Activated CD4-positive, alpha-beta T cell treated with anti-CD3 and anti-CD28 coated beads, Interleukin-2, amount 10 ng/mL, durations not matched to agents 7 days and 5 days (primary cell): ENCODE results near the gene METTL13. TPM values are rescaled to one million over a fixed set of nuclear protein-coding genes. Genes with fewer than 3 reads are reported as not detected.

Experiments used
- CTCF ChIA-PET: fragments of 350-600 bp; sonication (Branson Sonifier 250); formaldehyde crosslinking; loops from one replicate; lab custom pipeline; 2021; ENCODE audit warnings: antibody characterized with exemption; lab: Charles Lee
- POLR2A ChIA-PET: fragments of 350-600 bp; sonication (Branson Sonifier 250); formaldehyde crosslinking; loops from one replicate; lab custom pipeline; 2021; ENCODE audit warnings: antibody characterized with exemption; lab: Charles Lee
- DNase-seq: peaks from one replicate; pipeline ENCODE4 v3.0.0-alpha.2; 2020
- H3K27ac Mint-ChIP-seq: one replicate; pipeline ENCODE4 v1.8.0; 2021; ENCODE audit warnings: mild to moderate bottlenecking, moderate library complexity, mixed read lengths
- H3K27me3 Mint-ChIP-seq: one replicate; pipeline ENCODE4 v1.8.0; 2021; ENCODE audit warnings: mixed read lengths
- H3K36me3 Mint-ChIP-seq: one replicate; pipeline ENCODE4 v1.8.0; 2021; ENCODE audit warnings: low read depth, mixed read lengths
- H3K4me1 Mint-ChIP-seq: one replicate; pipeline ENCODE4 v1.8.0; 2021; ENCODE audit warnings: mixed read lengths
- H3K4me3 Mint-ChIP-seq: one replicate; pipeline ENCODE4 v1.8.0; 2021; ENCODE audit warnings: mild to moderate bottlenecking, moderate library complexity, mixed read lengths
- H3K9me3 Mint-ChIP-seq: one replicate; pipeline ENCODE4 v1.8.0; 2021; ENCODE audit warnings: mixed read lengths
- total RNA-seq, 2 experiments: library from RNA; stranded (reverse); gene quantifications; one replicate each; pipeline ENCODE4 v1.2.3, GENCODE V29; 2021

The METTL13 gene
- total RNA-seq, 2 experiments from 2014 or later: 40.0 to 40.5 TPM

DNA sequence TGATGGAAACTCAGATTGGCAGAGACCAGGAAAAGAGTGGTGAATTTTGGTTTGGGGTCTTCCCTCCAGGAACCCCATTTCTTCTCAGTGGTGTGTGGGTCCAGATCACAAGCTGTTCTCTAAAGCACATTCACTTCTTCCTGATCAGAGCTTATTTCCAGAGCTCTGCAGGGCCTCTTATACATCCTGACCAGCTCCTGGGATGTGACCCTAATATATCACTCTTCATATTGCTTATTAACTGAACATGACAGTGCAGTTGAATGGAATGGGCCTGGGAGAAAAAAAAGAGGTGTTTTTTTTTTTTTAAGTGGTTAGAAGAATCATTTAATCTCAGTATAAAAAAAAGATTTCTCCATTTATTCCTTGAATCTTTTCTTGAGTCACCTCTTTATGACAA lies 30.2 kb downstream of the METTL13 start:
- DNase-seq: no peak
- Mint-ChIP-seq H3K4me1 (peaks cover 6% of the 10 kb centered on the region), H3K9me3 (no peaks in the 10 kb centered on the region), H3K27me3 (no peaks in the 10 kb centered on the region), H3K36me3 (no peaks in the 10 kb centered on the region), H3K27ac (no peak overlapping the region), H3K4me3 (no peak overlapping the region)
- ChIA-PET CTCF (interaction anchor here (4.1 kb wide), 1 partner anchor 11 kb away, joined by 15 read pairs; no protein-coding TSS in a partner anchor), POLR2A (no interaction called here)

DNA sequence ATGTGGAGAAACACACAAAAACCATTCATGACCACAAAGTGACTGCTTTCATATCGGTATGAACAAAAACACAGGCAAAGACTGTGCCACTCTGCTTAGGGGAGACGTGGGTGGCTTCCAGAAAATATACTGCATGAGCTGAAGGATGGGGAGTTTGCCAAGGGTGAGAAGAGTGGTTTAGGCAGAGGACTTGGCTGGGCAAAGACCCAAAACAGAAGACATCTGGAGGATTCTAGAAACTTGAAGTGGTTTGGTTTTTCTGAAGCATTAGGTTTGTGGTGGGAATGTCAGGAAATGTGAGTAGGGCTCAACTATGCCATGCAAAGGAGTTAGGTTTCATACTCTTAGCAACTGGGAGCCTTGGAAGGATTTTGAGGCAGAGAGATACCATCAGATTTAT lies 33.2 kb downstream of the METTL13 start:
- CTCF ChIA-PET: interaction anchor here (1.8 to 1.9 kb wide), 2 partner anchors 12 to 14 kb away, joined by 4 to 7 read pairs; no protein-coding TSS in a partner anchor
- Mint-ChIP-seq H3K27ac (no peak overlapping the region), H3K4me3 (no peak overlapping the region), H3K36me3 (no peaks in the 10 kb centered on the region), H3K4me1 (peaks cover 24% of the 10 kb centered on the region), H3K27me3 (no peaks in the 10 kb centered on the region), H3K9me3 (no peaks in the 10 kb centered on the region)
- DNase-seq: no peak
- POLR2A ChIA-PET: no interaction called here

DNA sequence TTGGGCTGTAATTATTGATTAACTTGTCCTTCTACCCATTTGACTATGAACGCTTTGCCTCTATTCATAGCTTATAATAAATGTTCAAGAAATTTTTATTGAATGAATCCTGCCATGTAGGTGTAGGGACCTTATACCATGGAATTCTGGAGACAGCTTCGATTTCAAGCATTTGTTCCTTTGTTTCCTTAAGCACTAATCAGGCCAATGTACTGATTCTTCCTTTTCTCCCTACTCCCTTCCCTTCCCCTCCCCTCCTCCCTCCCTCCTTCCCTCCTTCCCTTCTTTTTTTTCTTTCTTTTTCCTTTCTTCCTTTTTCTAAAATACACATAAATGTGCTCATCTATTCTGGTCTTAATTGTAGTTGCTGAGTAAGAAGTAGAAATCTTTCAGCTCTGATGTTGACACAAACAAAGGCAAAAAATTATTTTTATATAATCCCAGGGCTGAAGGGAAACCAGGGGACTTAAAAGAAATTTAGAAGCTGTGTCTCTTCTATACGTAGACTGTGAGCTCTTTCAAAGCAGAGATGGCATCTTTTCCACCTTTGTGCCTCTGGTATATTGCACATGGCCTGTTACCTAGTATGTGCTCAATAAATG lies 34.9 kb downstream of the METTL13 start:
- H3K27me3 Mint-ChIP-seq: no peaks in the 10 kb centered on the region
- no peak for DNase-seq
- no peak overlapping the region for H3K27ac Mint-ChIP-seq
- no peaks in the 10 kb centered on the region for H3K36me3 Mint-ChIP-seq
- peaks cover 24% of the 10 kb centered on the region for H3K4me1 Mint-ChIP-seq
- POLR2A ChIA-PET: no interaction called here
- CTCF ChIA-PET: interaction anchor here (0.6 to 1.9 kb wide), 5 partner anchors 9 to 171 kb away, joined by 3 to 10 read pairs (median 4); no protein-coding TSS in a partner anchor
- H3K9me3 Mint-ChIP-seq: no peaks in the 10 kb centered on the region
- H3K4me3 Mint-ChIP-seq: no peak overlapping the region

DNA sequence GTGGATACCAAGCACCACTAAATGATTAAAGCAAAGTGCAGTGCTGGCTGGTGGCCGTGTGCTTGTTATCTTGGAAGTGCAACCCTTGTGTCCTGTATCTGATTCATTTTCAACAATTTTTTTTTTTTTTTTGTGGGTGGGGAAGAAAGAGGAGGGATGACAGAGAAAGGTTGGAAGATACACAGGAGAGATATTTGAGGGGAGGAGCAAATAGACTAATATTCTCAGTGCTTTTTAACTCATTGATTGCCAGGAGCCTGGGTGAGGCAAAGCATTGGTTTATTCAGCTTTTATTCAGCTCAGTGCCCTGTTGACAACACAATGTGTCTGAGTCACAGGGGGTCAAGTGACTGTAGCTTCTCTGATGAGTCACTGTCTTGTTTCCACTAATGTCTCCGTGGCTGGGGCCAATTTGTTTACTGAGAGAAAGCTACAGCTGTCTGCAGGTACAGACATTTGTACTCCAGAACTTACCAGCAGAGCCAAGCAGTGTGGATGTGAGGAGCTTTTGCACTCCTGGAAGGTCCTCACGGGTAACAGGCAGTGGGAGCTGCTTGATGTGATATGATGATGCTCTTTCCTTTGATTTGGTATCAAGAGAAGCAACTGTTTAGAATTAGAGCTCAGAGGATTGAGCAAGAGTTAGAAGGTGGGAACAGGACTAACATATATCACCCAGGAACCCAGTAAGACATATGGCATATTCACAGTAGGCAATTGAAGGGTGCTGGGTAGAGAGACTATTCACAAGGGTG lies 36.2 kb downstream of the METTL13 start:
- no peak overlapping the region for H3K4me3 Mint-ChIP-seq
- no peaks in the 10 kb centered on the region for H3K9me3 Mint-ChIP-seq
- H3K36me3 Mint-ChIP-seq: no peaks in the 10 kb centered on the region
- POLR2A ChIA-PET: interaction anchor here (0.6 kb wide), 1 partner anchor 24 kb away, joined by 6 read pairs; the partner anchor contains the start of gene DNM3
- peak; percentile 21 for DNase-seq
- H3K4me1 Mint-ChIP-seq: peaks cover 24% of the 10 kb centered on the region
- no peaks in the 10 kb centered on the region for H3K27me3 Mint-ChIP-seq
- H3K27ac Mint-ChIP-seq: peak overlapping the region; percentile 31
- CTCF ChIA-PET: interaction anchor here (1.0 to 2.3 kb wide), 4 partner anchors 10 to 24 kb away, joined by 3 to 10 read pairs (median 7); partner anchors contain the start of gene DNM3

DNA sequence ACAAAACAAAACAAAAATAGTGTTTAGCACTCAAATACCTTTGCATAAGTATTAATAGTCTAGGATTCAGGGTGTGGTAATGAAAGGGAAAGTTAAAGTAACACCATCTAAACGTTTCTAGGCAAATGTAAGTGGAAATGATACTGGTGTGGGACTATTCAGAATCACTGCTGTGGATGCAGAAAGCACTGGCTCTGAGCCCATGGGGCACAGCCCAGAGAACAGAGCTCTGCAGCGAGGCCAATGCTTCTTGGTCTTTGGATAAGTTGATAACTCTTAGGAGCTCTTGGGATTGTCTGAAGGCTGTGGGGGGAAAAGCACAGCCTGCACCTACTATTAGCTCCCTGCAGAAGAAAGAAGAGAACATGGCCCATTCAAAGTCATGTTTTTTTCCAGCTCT lies 38.5 kb downstream of the METTL13 start:
- ChIA-PET POLR2A (no interaction called here), CTCF (interaction anchor here (0.7 to 1.0 kb wide), 2 partner anchors 10 to 111 kb away, joined by 3 read pairs; no protein-coding TSS in a partner anchor)
- DNase-seq: no peak
- Mint-ChIP-seq H3K27me3 (no peaks in the 10 kb centered on the region), H3K36me3 (no peaks in the 10 kb centered on the region), H3K4me1 (peaks cover 19% of the 10 kb centered on the region), H3K9me3 (no peaks in the 10 kb centered on the region), H3K4me3 (no peak overlapping the region), H3K27ac (no peak overlapping the region)

DNA sequence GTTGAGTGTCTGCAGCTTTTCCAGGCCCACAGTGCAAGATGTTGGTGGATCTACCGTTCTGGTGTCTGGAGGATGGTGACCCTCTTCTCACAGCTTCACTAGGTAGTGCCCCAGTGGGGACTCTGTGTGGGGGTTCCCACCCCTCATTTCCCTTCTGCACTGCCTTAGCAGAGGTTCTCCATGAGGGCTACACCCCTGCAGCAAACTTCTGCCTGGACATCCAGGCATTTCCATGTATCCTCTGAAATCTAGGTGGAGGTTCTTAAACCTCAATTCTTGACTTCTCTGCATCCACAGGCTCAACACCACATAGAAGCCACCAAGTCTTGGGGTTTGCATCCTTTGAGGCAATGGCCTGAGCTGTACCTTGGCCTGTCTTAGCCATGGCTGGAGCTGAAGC lies 45.5 kb downstream of the METTL13 start:
- CTCF ChIA-PET: no interaction called here
- H3K27ac Mint-ChIP-seq: no peak overlapping the region
- no peak overlapping the region for H3K4me3 Mint-ChIP-seq
- peaks cover 22% of the 10 kb centered on the region for H3K9me3 Mint-ChIP-seq
- POLR2A ChIA-PET: no interaction called here
- no peak for DNase-seq
- H3K27me3 Mint-ChIP-seq: no peaks in the 10 kb centered on the region
- H3K4me1 Mint-ChIP-seq: no peaks in the 10 kb centered on the region
- H3K36me3 Mint-ChIP-seq: peaks cover 4% of the 10 kb centered on the region

DNA sequence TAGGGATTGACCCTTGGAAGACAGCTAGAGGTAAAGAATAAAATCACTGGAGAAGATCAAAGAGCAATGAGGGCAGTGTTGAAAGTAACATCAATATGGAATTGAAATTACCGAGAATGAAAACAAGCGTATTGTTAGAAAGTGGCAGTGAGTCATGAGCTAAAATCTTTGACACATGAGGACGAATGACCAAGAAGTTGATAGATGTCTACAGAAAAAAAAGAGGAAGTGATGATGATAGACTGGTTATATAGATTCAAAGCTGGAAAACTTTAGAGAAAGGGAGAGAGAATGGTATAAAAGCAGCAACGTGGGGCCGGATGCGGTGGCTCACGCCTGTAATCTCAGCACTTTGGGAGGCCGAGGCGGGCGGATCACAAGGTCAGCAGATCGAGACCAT lies 47.3 kb downstream of the METTL13 start:
- H3K27me3 Mint-ChIP-seq: no peaks in the 10 kb centered on the region
- H3K4me3 Mint-ChIP-seq: no peak overlapping the region
- peaks cover 4% of the 10 kb centered on the region for H3K36me3 Mint-ChIP-seq
- peaks cover 22% of the 10 kb centered on the region for H3K9me3 Mint-ChIP-seq
- DNase-seq: no peak
- H3K4me1 Mint-ChIP-seq: no peaks in the 10 kb centered on the region
- ChIA-PET POLR2A (no interaction called here), CTCF (no interaction called here)
- no peak overlapping the region for H3K27ac Mint-ChIP-seq

DNA sequence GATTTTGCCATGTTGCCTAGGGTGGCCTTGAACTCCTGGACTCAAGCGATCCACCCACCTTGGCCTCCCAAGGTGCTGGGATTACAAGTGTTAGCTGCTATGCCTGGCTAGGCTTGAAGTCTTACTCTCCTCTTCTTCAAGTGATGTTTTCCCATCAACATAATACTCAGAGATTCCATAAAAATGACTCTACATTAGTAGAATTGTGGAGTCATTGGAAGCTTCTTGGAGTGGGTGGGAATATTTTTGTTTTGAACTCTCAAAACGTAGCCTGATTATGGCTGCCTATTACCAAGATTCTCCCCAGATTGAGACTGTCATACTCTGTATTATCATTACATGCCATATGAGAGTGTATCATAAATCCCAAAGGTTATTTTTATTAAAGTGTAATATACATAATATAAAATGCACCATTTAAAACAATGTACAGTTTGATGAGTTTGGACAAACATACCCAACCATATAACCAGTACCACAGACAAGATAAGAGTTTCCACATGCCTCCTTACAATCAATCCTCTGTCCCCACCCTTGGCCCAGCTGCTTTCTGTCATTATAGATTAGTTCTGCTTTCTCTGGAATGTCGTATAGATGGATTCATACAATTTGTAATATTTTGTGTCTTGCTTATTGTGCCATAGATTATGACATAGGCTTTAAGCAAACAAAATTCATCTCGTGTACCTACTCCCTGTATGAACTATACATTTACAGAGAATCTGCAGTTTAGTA lies 51.8 kb downstream of the METTL13 start:
- POLR2A ChIA-PET: interaction anchor here (0.7 kb wide), 1 partner anchor 189 kb away, joined by 8 read pairs; no protein-coding TSS in a partner anchor
- no peak overlapping the region for H3K4me3 Mint-ChIP-seq
- H3K27ac Mint-ChIP-seq: no peak overlapping the region
- no peaks in the 10 kb centered on the region for H3K27me3 Mint-ChIP-seq
- peaks cover 6% of the 10 kb centered on the region for H3K9me3 Mint-ChIP-seq
- CTCF ChIA-PET: interaction anchor here (1.5 to 1.6 kb wide), 2 partner anchors 9 to 10 kb away, joined by 4 read pairs; no protein-coding TSS in a partner anchor
- DNase-seq: no peak
- H3K4me1 Mint-ChIP-seq: no peaks in the 10 kb centered on the region
- H3K36me3 Mint-ChIP-seq: no peaks in the 10 kb centered on the region

DNA sequence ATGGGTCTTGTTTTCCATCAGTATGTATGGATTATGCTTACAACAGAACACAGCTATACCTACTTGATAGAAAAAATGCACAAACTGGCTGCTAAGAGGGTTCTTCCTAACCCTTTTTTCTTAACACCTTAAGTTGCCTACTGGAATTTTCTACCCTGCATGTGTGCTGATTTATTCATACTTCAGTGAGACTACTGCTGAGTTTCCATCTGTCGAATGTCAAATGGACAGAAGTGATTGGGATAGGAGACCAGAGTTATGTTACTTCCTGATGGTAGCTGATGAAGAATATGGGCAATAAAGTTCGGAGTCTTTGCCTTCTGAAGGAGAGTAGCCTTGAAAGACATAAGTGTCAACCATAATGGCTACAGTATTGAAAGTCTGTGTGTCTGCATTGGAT lies 53.4 kb downstream of the METTL13 start:
- H3K36me3 Mint-ChIP-seq: no peaks in the 10 kb centered on the region
- no peaks in the 10 kb centered on the region for H3K4me1 Mint-ChIP-seq
- no peaks in the 10 kb centered on the region for H3K9me3 Mint-ChIP-seq
- no peaks in the 10 kb centered on the region for H3K27me3 Mint-ChIP-seq
- H3K27ac Mint-ChIP-seq: no peak overlapping the region
- DNase-seq: no peak
- no peak overlapping the region for H3K4me3 Mint-ChIP-seq
- POLR2A ChIA-PET: no interaction called here
- CTCF ChIA-PET: interaction anchor here (1.5 kb wide), 1 partner anchor 54 kb away, joined by 3 read pairs; the partner anchor contains the start of gene METTL13

DNA sequence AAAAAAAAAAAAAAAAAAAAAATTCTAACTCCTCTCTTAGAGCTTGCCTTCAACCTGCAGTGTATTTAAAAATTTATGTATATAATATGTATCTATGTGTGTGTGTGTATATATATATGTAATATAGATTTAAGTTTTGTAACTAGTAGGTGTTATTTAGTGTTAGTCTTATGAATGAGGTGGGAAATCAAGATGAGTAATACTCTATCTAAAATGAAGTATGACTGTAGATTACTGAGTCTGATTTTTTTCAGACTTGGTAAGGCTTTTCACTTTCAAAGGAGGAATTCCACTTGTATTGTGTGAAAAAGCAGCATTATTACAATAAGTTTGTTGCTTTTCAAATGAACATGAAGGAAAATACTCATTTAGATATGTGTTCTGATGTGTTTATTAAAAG lies 54.4 kb downstream of the METTL13 start:
- H3K27ac Mint-ChIP-seq: no peak overlapping the region
- H3K36me3 Mint-ChIP-seq: no peaks in the 10 kb centered on the region
- no peak for DNase-seq
- H3K4me1 Mint-ChIP-seq: peaks cover 4% of the 10 kb centered on the region
- POLR2A ChIA-PET: no interaction called here
- no peaks in the 10 kb centered on the region for H3K27me3 Mint-ChIP-seq
- no peak overlapping the region for H3K4me3 Mint-ChIP-seq
- H3K9me3 Mint-ChIP-seq: no peaks in the 10 kb centered on the region
- CTCF ChIA-PET: no interaction called here

DNA sequence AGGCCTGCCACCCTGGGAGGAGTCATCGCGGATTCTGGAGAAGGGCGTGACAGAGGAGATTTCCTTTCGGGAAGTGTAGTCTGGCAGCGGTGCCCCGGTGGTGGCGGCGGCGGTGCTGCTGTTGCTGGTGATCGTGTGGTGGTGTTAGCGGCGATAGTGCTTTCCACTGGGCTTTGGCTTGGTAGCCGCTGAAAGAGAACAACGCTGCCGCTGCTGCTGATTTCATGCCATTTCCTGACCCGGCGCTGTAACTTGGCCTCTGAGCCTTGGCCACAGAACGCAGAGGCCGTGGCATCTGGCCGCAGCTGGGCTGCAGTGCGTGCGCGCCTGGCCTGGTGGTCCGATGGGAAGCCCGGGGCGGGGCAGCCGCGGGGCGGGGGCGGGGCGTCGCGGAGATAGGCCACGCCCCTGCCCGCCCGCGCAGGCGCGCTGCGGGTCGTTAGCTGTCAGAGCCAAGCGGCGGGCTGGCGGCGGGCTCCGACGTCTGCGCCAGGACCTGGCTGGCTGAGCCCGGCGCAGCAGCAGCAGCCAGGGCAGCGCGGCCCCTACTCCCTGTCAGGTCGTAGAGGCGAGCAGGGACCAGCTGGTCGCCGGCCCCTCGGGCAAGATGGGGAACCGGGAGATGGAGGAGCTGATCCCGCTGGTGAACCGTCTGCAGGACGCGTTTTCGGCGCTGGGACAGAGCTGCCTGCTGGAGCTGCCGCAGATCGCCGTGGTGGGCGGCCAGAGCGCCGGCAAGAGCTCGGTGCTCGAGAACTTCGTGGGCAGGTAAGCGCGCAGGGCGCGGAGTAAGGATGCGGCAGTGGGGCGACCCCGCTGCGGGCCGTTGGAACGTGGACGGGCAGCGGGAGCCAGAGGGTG lies 59.8 kb downstream of the METTL13 start, which contains the start of gene DNM3:
Gene DNM3 (plus strand): TSS at position 449 of the 861 bp plus-strand sequence. CDS start 159 bp downstream, at position 608.
- ChIA-PET CTCF (interaction anchor here (1.0 to 1.8 kb wide), 4 partner anchors 10 to 100 kb away, joined by 3 to 6 read pairs (median 4); no protein-coding TSS in a partner anchor), POLR2A (interaction anchor here (0.6 to 0.7 kb wide), 2 partner anchors 23 to 168 kb away, joined by 3 to 6 read pairs; no protein-coding TSS in a partner anchor)
- Mint-ChIP-seq H3K4me1 (peaks cover 15% of the 10 kb centered on the region), H3K9me3 (no peaks in the 10 kb centered on the region), H3K4me3 (peak within 1 kb of the TSS; percentile 75), H3K36me3 (no peaks in the 10 kb centered on the region), H3K27me3 (peaks cover 26% of the 10 kb centered on the region), H3K27ac (peak within 1 kb of the TSS; percentile 64)
- peak; percentile 69 for DNase-seq
